Erythroblast (primary cell): Measurements from ENCODE around the gene TFB1M.

Experiments
- GATA1 ChIP-seq: IDR thresholded peaks from 2 replicates; pipeline ENCODE4 v1.6.1; 2011; ENCODE audit warnings: low read depth, mild to moderate bottlenecking, control low read depth, low read length, moderate library complexity
- POLR2A ChIP-seq: IDR thresholded peaks from 2 replicates; pipeline ENCODE4 v1.6.1; 2011; ENCODE audit warnings: mild to moderate bottlenecking, low read length

- TF ChIP-seq POLR2A (no peak), GATA1 (no peak)
Measured at GRCh38 chr6:155275808-155276480, 38.3 kb downstream of the TFB1M start.
